ENCODE results near the gene KRTAP4-7. TPM values are rescaled to one million over a fixed set of nuclear protein-coding genes. Genes with fewer than 3 reads are reported as not detected.
"Not testable (repeated sequence)": the region's sequence is repeated elsewhere in the genome, so short reads cannot be mapped to it uniquely, and the experiment has no call there.

KRTAP4-7 gene
- total RNA-seq, 1 donor from 2014 or later, result not detected

GRCh38 chr17:41048441-41048840 is 35.5 kb upstream of the KRTAP4-7 start:
- Mint-ChIP-seq H3K9me3 (ENCODE audit: unreplicated experiment) (peaks cover 3% of the 10 kb centered on the region), H3K4me1 (ENCODE audit: low read depth, unreplicated experiment) (no peaks in the 10 kb centered on the region), H3K4me3 (ENCODE audit: unreplicated experiment) (no peak overlapping the region), H3K27ac (ENCODE audit: unreplicated experiment) (no peak overlapping the region), H3K27me3 (ENCODE audit: unreplicated experiment) (peaks cover 4% of the 10 kb centered on the region), H3K36me3 (ENCODE audit: unreplicated experiment) (no peaks in the 10 kb centered on the region)
- DNase-seq, result no peak
- TF ChIP-seq, protein P1, sequence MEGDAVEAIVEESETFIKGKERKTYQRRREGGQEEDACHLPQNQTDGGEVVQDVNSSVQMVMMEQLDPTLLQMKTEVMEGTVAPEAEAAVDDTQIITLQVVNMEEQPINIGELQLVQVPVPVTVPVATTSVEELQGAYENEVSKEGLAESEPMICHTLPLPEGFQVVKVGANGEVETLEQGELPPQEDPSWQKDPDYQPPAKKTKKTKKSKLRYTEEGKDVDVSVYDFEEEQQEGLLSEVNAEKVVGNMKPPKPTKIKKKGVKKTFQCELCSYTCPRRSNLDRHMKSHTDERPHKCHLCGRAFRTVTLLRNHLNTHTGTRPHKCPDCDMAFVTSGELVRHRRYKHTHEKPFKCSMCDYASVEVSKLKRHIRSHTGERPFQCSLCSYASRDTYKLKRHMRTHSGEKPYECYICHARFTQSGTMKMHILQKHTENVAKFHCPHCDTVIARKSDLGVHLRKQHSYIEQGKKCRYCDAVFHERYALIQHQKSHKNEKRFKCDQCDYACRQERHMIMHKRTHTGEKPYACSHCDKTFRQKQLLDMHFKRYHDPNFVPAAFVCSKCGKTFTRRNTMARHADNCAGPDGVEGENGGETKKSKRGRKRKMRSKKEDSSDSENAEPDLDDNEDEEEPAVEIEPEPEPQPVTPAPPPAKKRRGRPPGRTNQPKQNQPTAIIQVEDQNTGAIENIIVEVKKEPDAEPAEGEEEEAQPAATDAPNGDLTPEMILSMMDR (IDR thresholded peaks at IDR 0.05; ENCODE audit: partially characterized antibody, unreplicated experiment), result no peak

- Mint-ChIP-seq H3K4me1 (ENCODE audit: low read depth, unreplicated experiment) (no peaks in the 10 kb centered on the region), H3K4me3 (ENCODE audit: unreplicated experiment) (no peak overlapping the region), H3K27me3 (ENCODE audit: unreplicated experiment) (peaks cover 4% of the 10 kb centered on the region), H3K9me3 (ENCODE audit: unreplicated experiment) (peaks cover 2% of the 10 kb centered on the region), H3K27ac (ENCODE audit: unreplicated experiment) (no peak overlapping the region), H3K36me3 (ENCODE audit: unreplicated experiment) (no peaks in the 10 kb centered on the region)
- TF ChIP-seq, protein P1 (IDR thresholded peaks at IDR 0.05; ENCODE audit: partially characterized antibody, unreplicated experiment), result no peak
- no peak for DNase-seq
Measured at GRCh38 chr17:41049110-41049509, 34.8 kb upstream of the KRTAP4-7 start.

DNA sequence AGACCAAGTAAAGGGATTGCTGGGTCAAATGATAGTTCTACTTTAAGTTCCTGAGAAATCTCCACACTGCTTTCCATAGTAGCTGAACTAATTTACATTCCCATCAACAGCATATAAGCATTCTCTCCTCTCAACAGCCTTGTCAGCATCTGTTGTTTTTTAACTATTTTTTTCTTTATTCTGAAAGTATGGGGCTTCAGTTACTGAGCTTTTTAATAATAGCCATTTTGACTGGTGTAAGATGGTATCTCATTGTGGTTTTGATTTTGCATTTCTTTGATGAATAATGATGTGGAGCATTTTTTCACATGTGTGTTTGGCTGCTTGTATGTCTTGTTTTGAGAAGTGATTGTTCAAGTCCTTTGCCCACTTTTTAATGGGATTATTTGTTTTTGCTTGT is 31.4 kb upstream of the KRTAP4-7 start:
- TF ChIP-seq, protein P1 (IDR thresholded peaks at IDR 0.05; ENCODE audit: partially characterized antibody, unreplicated experiment), result no peak
- DNase-seq, result no peak
- Mint-ChIP-seq H3K4me3 (ENCODE audit: unreplicated experiment) (no peak overlapping the region), H3K4me1 (ENCODE audit: low read depth, unreplicated experiment) (no peaks in the 10 kb centered on the region), H3K36me3 (ENCODE audit: unreplicated experiment) (peaks cover 5% of the 10 kb centered on the region), H3K9me3 (ENCODE audit: unreplicated experiment) (no peaks in the 10 kb centered on the region), H3K27me3 (ENCODE audit: unreplicated experiment) (peaks cover 2% of the 10 kb centered on the region), H3K27ac (ENCODE audit: unreplicated experiment) (no peak overlapping the region)

DNA sequence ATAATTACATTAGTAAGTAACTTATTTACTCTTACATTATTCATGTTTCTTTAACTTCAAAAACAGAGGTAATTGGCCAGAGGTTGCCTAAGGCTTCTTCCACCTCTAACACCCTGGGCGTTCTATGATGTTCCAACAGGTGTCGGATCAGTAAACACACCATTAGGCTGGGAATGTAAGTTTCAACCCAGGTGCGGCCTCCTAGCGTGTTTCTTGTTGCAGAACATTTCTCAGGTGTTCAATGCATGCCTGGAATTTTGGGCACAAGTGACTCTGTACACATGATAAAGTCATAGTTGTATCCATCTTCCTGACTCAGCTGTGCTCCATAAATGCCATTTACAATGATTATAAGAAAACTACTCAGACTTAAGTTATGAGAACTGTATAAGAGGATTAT is 29.9 kb upstream of the KRTAP4-7 start:
- Mint-ChIP-seq H3K27ac (ENCODE audit: unreplicated experiment) (no peak overlapping the region), H3K4me3 (ENCODE audit: unreplicated experiment) (no peak overlapping the region), H3K36me3 (ENCODE audit: unreplicated experiment) (peaks cover 5% of the 10 kb centered on the region), H3K4me1 (ENCODE audit: low read depth, unreplicated experiment) (no peaks in the 10 kb centered on the region), H3K9me3 (ENCODE audit: unreplicated experiment) (no peaks in the 10 kb centered on the region), H3K27me3 (ENCODE audit: unreplicated experiment) (peaks cover 2% of the 10 kb centered on the region)
- no peak for DNase-seq
- TF ChIP-seq, protein P1 (IDR thresholded peaks at IDR 0.05; ENCODE audit: partially characterized antibody, unreplicated experiment), result no peak

DNA sequence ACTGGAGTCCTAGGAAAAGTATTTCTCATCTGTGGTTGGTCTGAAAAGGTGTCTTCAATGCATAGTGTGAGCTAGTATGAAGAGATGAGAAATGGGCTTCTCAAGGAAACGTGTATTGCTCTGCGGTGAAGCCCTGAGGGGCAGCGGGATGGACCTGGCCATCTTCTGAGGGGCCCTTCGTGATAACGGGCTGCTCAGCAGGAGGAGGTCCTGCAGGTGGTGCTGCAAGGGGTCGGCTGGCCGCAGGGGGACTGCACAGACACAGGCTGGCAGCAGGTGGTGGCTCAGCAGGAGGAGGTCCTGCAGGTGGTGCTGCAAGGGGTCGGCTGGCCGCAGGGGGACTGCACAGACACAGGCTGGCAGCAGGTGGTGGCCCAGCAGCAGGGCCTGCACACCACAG is 29.4 kb upstream of the KRTAP4-7 start:
- not testable (repeated sequence) for H3K9me3 Mint-ChIP-seq (ENCODE audit: unreplicated experiment); H3K36me3 Mint-ChIP-seq (ENCODE audit: unreplicated experiment); H3K27me3 Mint-ChIP-seq (ENCODE audit: unreplicated experiment); H3K4me1 Mint-ChIP-seq (ENCODE audit: low read depth, unreplicated experiment); H3K4me3 Mint-ChIP-seq (ENCODE audit: unreplicated experiment); DNase-seq; H3K27ac Mint-ChIP-seq (ENCODE audit: unreplicated experiment)

DNA sequence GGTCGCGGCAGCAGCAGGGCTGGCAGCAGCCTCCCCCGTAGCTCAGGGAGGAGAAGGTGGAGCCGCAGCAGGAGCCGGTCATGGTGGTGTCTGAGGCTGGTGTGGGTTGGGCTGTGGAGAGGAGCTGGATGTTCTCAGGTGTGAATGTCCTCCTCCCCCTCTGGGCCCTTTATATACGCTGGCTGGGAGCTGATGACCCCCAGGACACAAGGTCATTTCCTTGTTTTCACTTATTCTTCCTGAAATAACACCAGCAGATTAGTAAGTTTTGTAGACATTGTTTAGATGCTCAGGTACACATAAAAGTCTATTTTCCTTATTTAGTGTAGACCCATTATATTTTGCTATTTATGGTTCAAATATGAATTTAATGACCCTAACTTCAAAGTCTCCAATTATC is 28.8 kb upstream of the KRTAP4-7 start, which contains the start of gene KRTAP2-2:
Gene KRTAP2-2 (minus strand): TSS at position 101 of the 400 bp plus-strand sequence. CDS start 19 bp downstream, at position 82.
- not testable (repeated sequence) for H3K4me1 Mint-ChIP-seq (ENCODE audit: low read depth, unreplicated experiment); H3K4me3 Mint-ChIP-seq (ENCODE audit: unreplicated experiment); H3K27ac Mint-ChIP-seq (ENCODE audit: unreplicated experiment); H3K27me3 Mint-ChIP-seq (ENCODE audit: unreplicated experiment); DNase-seq; H3K36me3 Mint-ChIP-seq (ENCODE audit: unreplicated experiment); H3K9me3 Mint-ChIP-seq (ENCODE audit: unreplicated experiment)
